ENCODE measurements around the gene NAV3. TPM values are rescaled to one million over a fixed set of nuclear protein-coding genes. Genes with fewer than 3 reads are reported as not detected.

The NAV3 gene
- total and polyA plus RNA-seq, 2 of the 4 experiments (the other 2 are of a cell fraction), result 25.5 to 106 TPM

DNA sequence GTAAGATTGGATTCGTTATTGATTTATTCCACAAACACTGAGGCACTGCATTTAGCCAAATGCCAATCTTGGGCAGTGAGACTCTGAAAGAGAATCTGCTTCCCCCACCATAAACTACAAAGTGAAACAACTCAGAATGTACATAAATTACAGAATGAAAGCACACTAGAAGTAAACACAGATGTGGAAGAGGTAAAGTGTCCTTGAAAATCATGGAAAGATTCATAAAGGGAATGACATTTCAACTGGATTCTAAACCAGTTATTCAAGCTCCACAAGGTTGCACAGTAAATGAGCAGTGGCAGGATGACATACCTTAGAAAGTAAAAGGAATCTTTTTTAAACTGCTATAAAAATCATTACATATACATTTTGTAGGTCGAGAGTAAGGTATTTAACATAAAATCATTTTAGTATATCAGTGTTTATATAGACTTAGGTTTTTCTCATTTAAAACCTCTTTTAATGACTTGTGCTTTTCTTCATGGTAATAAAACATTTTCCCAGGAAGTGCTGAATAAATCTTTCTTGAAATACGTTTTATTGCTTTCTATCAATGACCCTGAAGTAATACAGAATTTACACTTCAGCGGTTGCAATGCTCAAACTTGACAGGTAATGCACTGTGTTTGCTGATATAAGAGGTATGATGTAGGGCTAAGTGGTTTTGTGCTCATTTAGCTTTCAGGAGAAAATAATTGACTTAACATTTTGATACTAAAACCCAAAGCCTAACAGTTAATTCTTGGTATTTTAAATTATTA is 270.6 kb downstream of the NAV3 start:
- POLR2A ChIA-PET (ENCODE audit: unreplicated experiment), result no interaction called here
- intact Hi-C loops (cut with micrococcal nuclease), result no loop called here
- no peak for TF ChIP-seq CEBPB (IDR thresholded peaks at IDR 0.05; ENCODE audit: low read depth, low read length)
- TF ChIP-seq BHLHE40 (IDR thresholded peaks at IDR 0.05; ENCODE audit: low read depth, low read length), result no peak
- no peak for TF ChIP-seq NFE2L2 (IDR thresholded peaks at IDR 0.05; ENCODE audit: low read depth, low read length)
- TF ChIP-seq, protein P1, sequence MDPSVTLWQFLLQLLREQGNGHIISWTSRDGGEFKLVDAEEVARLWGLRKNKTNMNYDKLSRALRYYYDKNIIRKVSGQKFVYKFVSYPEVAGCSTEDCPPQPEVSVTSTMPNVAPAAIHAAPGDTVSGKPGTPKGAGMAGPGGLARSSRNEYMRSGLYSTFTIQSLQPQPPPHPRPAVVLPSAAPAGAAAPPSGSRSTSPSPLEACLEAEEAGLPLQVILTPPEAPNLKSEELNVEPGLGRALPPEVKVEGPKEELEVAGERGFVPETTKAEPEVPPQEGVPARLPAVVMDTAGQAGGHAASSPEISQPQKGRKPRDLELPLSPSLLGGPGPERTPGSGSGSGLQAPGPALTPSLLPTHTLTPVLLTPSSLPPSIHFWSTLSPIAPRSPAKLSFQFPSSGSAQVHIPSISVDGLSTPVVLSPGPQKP (IDR thresholded peaks at IDR 0.05; ENCODE audit: borderline replicate concordance, low read depth, low read length), result no peak
- TF ChIP-seq MAFK (IDR thresholded peaks at IDR 0.05; ENCODE audit: low read depth, low read length), result no peak
- no peak for TF ChIP-seq RFX5 (IDR thresholded peaks at IDR 0.05; ENCODE audit: low read depth, low read length)
- TF ChIP-seq, protein P2, sequence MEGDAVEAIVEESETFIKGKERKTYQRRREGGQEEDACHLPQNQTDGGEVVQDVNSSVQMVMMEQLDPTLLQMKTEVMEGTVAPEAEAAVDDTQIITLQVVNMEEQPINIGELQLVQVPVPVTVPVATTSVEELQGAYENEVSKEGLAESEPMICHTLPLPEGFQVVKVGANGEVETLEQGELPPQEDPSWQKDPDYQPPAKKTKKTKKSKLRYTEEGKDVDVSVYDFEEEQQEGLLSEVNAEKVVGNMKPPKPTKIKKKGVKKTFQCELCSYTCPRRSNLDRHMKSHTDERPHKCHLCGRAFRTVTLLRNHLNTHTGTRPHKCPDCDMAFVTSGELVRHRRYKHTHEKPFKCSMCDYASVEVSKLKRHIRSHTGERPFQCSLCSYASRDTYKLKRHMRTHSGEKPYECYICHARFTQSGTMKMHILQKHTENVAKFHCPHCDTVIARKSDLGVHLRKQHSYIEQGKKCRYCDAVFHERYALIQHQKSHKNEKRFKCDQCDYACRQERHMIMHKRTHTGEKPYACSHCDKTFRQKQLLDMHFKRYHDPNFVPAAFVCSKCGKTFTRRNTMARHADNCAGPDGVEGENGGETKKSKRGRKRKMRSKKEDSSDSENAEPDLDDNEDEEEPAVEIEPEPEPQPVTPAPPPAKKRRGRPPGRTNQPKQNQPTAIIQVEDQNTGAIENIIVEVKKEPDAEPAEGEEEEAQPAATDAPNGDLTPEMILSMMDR (conservative IDR thresholded peaks at IDR 0.05; ENCODE audit: low read depth, low read length), result no peak
- TF ChIP-seq RAD21 (IDR thresholded peaks at IDR 0.05; ENCODE audit: low read length), result no peak
- TF ChIP-seq SMC3 (IDR thresholded peaks at IDR 0.05; ENCODE audit: low read depth, low read length), result no peak
- TF ChIP-seq POLR2A (IDR thresholded peaks at IDR 0.05; ENCODE audit: low read depth, low read length), result no peak
- TF ChIP-seq, protein P3, sequence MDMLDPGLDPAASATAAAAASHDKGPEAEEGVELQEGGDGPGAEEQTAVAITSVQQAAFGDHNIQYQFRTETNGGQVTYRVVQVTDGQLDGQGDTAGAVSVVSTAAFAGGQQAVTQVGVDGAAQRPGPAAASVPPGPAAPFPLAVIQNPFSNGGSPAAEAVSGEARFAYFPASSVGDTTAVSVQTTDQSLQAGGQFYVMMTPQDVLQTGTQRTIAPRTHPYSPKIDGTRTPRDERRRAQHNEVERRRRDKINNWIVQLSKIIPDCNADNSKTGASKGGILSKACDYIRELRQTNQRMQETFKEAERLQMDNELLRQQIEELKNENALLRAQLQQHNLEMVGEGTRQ (IDR thresholded peaks at IDR 0.05; ENCODE audit: low read depth, low read length), result no peak
- TF ChIP-seq MAZ (IDR thresholded peaks at IDR 0.05; ENCODE audit: borderline replicate concordance, low read depth, low read length), result no peak
- TF ChIP-seq FOS (IDR thresholded peaks at IDR 0.05; ENCODE audit: low read depth, low read length), result no peak
- no peak for TF ChIP-seq RCOR1 (IDR thresholded peaks at IDR 0.05; ENCODE audit: insufficient replicate concordance, low read length)
- TF ChIP-seq MXI1 (IDR thresholded peaks at IDR 0.05; ENCODE audit: borderline replicate concordance, low read depth, low read length), result no peak

More for the DNA sequence above, 270.6 kb downstream of the NAV3 start:
- peaks cover 6% of the 10 kb centered on the region; the same call in 1 of the 2 replicates for H3K9me1 ChIP-seq (ENCODE audit: insufficient read depth, low read length)
- H2AFZ ChIP-seq (replicated peaks; ENCODE audit: low read length, poor library complexity), result no peak overlapping the region
- no peaks in the 10 kb centered on the region for H4K20me1 ChIP-seq (ENCODE audit: insufficient read depth, low read length)
- H3K79me1 ChIP-seq (ENCODE audit: low read depth in 1 of 2, low read length in 2 of 2), result peaks cover 14 to 18% of the 10 kb centered on the region in 2 experiments; a peak in 3 of 4 replicates
- H3K27me3 ChIP-seq (ENCODE audit: control insufficient read depth, insufficient read depth, low read length), result no peaks in the 10 kb centered on the region
- no TSS peak for BruUV-seq (replicated peaks)
- no peak overlapping the region for H2BK20ac ChIP-seq (ENCODE audit: low read depth, low read length)
- peak overlapping the region; percentile 23; the same call in 1 of the 2 replicates for H3K4me2 ChIP-seq (ENCODE audit: low read depth, low read length)
- dilution Hi-C loops (cut with HindIII; ENCODE audit: low sequenced_read_pairs, unreplicated experiment) (no loop called here), in situ Hi-C loops (cut with MboI; ENCODE audit: low sequenced_read_pairs) (no loop called here)
- no CpG with 5 or more reads among the region's 4 CpGs for WGBS, 2 experiments (ENCODE audit: extremely low coverage in 2 of 2, insufficient read length in 1 of 2)
- H2BK120ac ChIP-seq (ENCODE audit: low read depth, low read length), result no peak overlapping the region
- no peak overlapping the region for H4K8ac ChIP-seq (ENCODE audit: low read depth in 2 of 2, low read length in 2 of 2)
- H4K5ac ChIP-seq (ENCODE audit: low read depth, low read length), result no peak overlapping the region
- H3K23ac ChIP-seq (ENCODE audit: low read depth, low read length), result no peak overlapping the region
- H3K18ac ChIP-seq (ENCODE audit: low read depth, low read length), result no peak overlapping the region
- H3K14ac ChIP-seq (replicated peaks; ENCODE audit: low read depth, low read length), result no peak overlapping the region
- DNase-seq (no peak), ATAC-seq (ENCODE audit: low read depth) (no peak)
- no peak overlapping the region for H3K27ac ChIP-seq (ENCODE audit: insufficient read depth, low read length)
- H2AK9ac ChIP-seq (replicated peaks; ENCODE audit: low read depth, low read length, poor library complexity), result no peak overlapping the region
- no peak overlapping the region for H4K91ac ChIP-seq (ENCODE audit: insufficient read depth, low read depth, low read length)
- no peak overlapping the region for H2BK5ac ChIP-seq (ENCODE audit: low read depth, low read length, poor library complexity, severe bottlenecking)
- no peaks in the 10 kb centered on the region for H3K36me3 ChIP-seq (ENCODE audit: control insufficient read depth, insufficient read depth, low read length)
- no peak overlapping the region for H3K56ac ChIP-seq (ENCODE audit: extremely low read depth, insufficient read depth, low read length)
- H3K9me3 ChIP-seq (ENCODE audit: control insufficient read depth, insufficient read depth, low read length), result no peaks in the 10 kb centered on the region
- no peak overlapping the region for H3K9ac ChIP-seq (ENCODE audit: low read depth, low read length)
- H3K4me1 ChIP-seq (ENCODE audit: control insufficient read depth, insufficient read depth, low read length), result peaks cover 4% of the 10 kb centered on the region
- H3K4me3 ChIP-seq (ENCODE audit: insufficient read depth, low read depth, low read length), result no peak overlapping the region
- H2BK15ac ChIP-seq (ENCODE audit: low read depth, low read length), result no peak overlapping the region
- H3K4ac ChIP-seq (ENCODE audit: low read depth, low read length), result no peak overlapping the region
- CTCF ChIA-PET, result interaction anchor here (0.5 to 0.6 kb wide), 2 partner anchors 17 to 481 kb away, joined by 3 read pairs; no protein-coding TSS in a partner anchor
- no peak overlapping the region for H2AK5ac ChIP-seq (ENCODE audit: low read depth, low read length)

All from IMR-90 (cell line).